ENCODE data around the gene HSFY1.
"Not testable (repeated sequence)": the region's sequence is repeated elsewhere in the genome, so short reads cannot be mapped to it uniquely, and the experiment has no call there.

HSFY1 gene

GRCh38 chrY:18546420-18546819 lies at the start of gene HSFY1:
Gene HSFY1, plus strand, starts transcription at chrY:18546720. Its CDS starts 68 bp downstream, at chrY:18546788.
- DNase-seq, result not testable (repeated sequence)

DNA sequence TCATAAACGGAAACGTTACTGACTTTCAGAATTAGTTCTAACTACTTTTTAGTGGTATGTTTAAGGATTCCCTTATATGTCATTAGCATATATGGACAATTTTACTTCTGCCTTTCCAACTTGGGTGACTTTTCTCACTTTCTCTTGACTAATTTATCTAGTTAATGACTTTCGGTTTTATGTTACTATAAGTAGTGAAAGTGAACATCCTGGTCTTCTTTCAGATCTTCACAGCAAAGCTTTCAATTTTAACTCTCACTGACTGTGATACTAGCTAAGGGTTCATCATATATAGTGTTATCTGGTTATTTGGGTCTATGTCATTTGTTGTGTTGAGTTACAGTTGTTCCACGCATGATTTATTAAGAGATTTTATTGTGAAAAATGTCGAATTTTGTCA lies 42.3 kb upstream of the HSFY1 start:
- DNase-seq, result not testable (repeated sequence)

DNA sequence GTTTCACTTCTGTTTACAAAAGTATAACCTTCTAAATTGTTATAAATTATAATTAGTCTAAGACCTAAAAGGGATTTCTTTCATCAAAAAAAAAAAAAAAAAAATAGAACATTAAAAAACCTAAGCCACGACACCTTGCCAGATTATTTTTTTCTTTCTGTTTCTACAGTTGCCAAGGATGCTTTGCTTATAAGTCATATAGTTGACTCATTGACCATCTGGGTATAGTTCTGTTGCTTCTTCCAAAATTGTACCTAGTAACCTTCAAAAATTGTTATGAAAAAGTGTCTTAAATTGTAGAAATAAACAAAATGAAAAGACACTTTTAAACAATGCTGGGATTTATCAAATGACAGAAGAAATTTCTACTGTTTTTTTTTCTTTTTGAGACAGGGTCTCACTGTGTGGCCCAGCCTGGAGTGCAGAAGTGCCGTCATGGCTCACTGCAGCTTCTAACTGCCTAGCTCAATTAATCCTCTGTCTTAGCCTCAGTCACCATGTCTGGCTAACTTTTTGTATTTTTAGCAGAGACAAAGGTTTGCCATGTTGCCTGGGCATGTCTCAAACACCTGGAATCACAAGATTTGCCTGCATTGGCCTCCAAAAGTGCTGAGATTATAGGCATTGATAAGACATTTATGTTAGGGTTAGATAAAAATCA lies 15.4 kb upstream of the HSFY1 start:
- DNase-seq, result not testable (repeated sequence)

- not testable (repeated sequence) for DNase-seq
Observed at GRCh38 chrY:18538952-18539351, 7.6 kb upstream of the HSFY1 start.

- not testable (repeated sequence) for DNase-seq
Observed at GRCh38 chrY:18553132-18553531, 6.6 kb downstream of the HSFY1 start.

DNA sequence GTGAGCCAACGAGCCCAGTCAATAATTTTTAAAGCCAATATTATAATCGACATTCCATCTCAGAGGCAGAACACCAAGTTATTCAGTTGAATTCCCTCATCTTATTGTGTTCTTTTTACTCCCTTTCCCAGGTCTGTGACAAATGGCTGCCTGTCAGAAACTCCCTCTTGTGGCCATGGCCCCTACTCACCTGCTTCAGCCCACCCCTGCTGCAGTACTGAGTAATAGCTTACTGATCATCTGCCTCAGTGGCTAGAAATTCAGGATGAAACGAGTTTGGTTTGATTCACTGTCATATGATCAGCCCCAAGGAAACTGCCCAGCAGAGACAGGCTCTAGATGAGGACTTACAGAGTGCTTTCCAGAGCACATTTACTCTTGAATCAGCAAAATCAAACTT lies 19.4 kb downstream of the HSFY1 start:
- not testable (repeated sequence) for DNase-seq
